ENCODE measurements around the gene PROZ.

Gene PROZ

GRCh38 chr13:113219256-113219940 is 61.0 kb downstream of the PROZ start:
- no peak overlapping the region for H3K27ac ChIP-seq (ENCODE audit: low read depth, low read length)
- H3K4me1 ChIP-seq (ENCODE audit: control insufficient read depth, insufficient read depth, low read length): peaks cover 9% of the 10 kb centered on the region
- H3K9ac ChIP-seq (ENCODE audit: low read length): no peak overlapping the region
- no peaks in the 10 kb centered on the region for H3K27me3 ChIP-seq (ENCODE audit: control insufficient read depth, insufficient read depth, low read length)
- peaks cover 13% of the 10 kb centered on the region for H3K36me3 ChIP-seq (ENCODE audit: control insufficient read depth, insufficient read depth, low read length)
- no peak overlapping the region for H3K4me3 ChIP-seq (ENCODE audit: low read length)

DNA sequence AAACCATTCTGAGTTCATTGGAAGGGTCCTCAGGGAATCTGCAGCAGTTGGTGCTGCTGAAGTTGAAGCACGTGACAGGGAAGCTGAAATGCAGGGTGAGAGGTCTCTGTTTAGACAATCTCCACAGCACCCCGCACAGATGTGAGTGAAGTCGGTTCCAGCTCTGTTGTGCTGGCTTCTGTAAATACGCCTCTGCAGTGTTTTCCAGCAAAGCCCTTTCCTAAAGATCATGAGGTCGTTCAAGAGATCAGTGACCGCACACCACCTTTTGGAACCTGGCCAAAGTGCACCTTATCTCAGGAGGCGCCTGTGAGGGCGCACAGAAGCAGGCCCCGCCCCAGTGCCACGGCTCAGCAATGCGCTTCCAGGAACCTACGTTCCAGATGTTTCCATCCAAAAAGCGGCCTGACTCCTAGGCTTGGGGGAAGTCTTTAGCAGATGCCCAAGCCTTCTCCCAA is 61.7 kb downstream of the PROZ start:
- H3K4me3 ChIP-seq (ENCODE audit: low read length): no peak overlapping the region
- H3K4me1 ChIP-seq (ENCODE audit: control insufficient read depth, insufficient read depth, low read length): peaks cover 9% of the 10 kb centered on the region
- H3K27me3 ChIP-seq (ENCODE audit: control insufficient read depth, insufficient read depth, low read length): no peaks in the 10 kb centered on the region
- no peak overlapping the region for H3K27ac ChIP-seq (ENCODE audit: low read depth, low read length)
- H3K9ac ChIP-seq (ENCODE audit: low read length): no peak overlapping the region
- peaks cover 19% of the 10 kb centered on the region for H3K36me3 ChIP-seq (ENCODE audit: control insufficient read depth, insufficient read depth, low read length)

GRCh38 chr13:113220877-113221276 is 62.4 kb downstream of the PROZ start:
- Histone ChIP-seq H3K9ac (ENCODE audit: low read length) (no peak overlapping the region), H3K27ac (ENCODE audit: low read depth, low read length) (no peak overlapping the region), H3K27me3 (ENCODE audit: control insufficient read depth, insufficient read depth, low read length) (no peaks in the 10 kb centered on the region), H3K36me3 (ENCODE audit: control insufficient read depth, insufficient read depth, low read length) (peaks cover 24% of the 10 kb centered on the region), H3K4me1 (ENCODE audit: control insufficient read depth, insufficient read depth, low read length) (peaks cover 5% of the 10 kb centered on the region), H3K4me3 (ENCODE audit: low read length) (no peak overlapping the region)

Data from rectal smooth muscle tissue (tissue), 1 donor.